GM23338 (cell line): Measurements from ENCODE around the gene CPT2. TPM values are rescaled to one million over a fixed set of nuclear protein-coding genes. Genes with fewer than 3 reads are reported as not detected.

Source experiments
- ATAC-seq: fragments of 200-7000 bp; cut with Tn5 transposase; 3 replicates; pipeline ENCODE4 v1.9.1; 2020
- DNase-seq: peaks from one replicate; pipeline ENCODE4 v3.0.0-alpha.2; 2015; ENCODE audit warnings: low spot score
- H2AFZ ChIP-seq: fragments of 200-600 bp; sonication (generic); 2 replicates; pipeline ENCODE4 v1.8.0; 2016; ENCODE audit warnings: antibody characterized with exemption, mild to moderate bottlenecking, moderate library complexity
- H3F3A ChIP-seq: fragments of 200-600 bp; sonication (generic); replicated peaks from 2 replicates; pipeline ENCODE4 v1.8.0; 2017; ENCODE audit warnings: antibody characterized with exemption, mixed run types, low read depth
- H3K27ac ChIP-seq: fragments of 200-600 bp; sonication (generic); 2 replicates; pipeline ENCODE4 v1.6.1; 2016; ENCODE audit warnings: low read depth
- H3K27me3 ChIP-seq: fragments of 200-600 bp; sonication (generic); 2 replicates; pipeline ENCODE4 v1.8.0; 2016; ENCODE audit warnings: mild to moderate bottlenecking, mixed run types, moderate library complexity; ENCODE audit not compliant: insufficient read depth
- H3K36me3 ChIP-seq: fragments of 200-600 bp; sonication (generic); 2 replicates; pipeline ENCODE4 v1.8.0; 2016; ENCODE audit warnings: mild to moderate bottlenecking; ENCODE audit not compliant: insufficient read depth
- H3K4me1 ChIP-seq: fragments of 200-600 bp; sonication (generic); 2 replicates; pipeline ENCODE4 v1.8.0; 2016; ENCODE audit warnings: mild to moderate bottlenecking, moderate library complexity; ENCODE audit not compliant: insufficient read depth
- H3K4me2 ChIP-seq: fragments of 200-600 bp; sonication (generic); 2 replicates; pipeline ENCODE4 v1.7.1; 2017; ENCODE audit warnings: mixed run types
- H3K4me3 ChIP-seq: fragments of 200-600 bp; sonication (generic); 2 replicates; pipeline ENCODE4 v1.6.1; 2016; ENCODE audit warnings: mixed run types
- H3K79me2 ChIP-seq: fragments of 200-600 bp; sonication (generic); replicated peaks from 2 replicates; pipeline ENCODE4 v1.8.0; 2017; ENCODE audit warnings: mild to moderate bottlenecking; ENCODE audit not compliant: insufficient read depth
- H3K9me2 ChIP-seq: fragments of 200-600 bp; sonication (generic); 2 replicates; pipeline ENCODE4 v1.8.0; 2017; ENCODE audit not compliant: insufficient read depth
- H4K20me1 ChIP-seq: fragments of 200-600 bp; sonication (generic); replicated peaks from 2 replicates; pipeline ENCODE4 v1.8.0; 2017; ENCODE audit warnings: mild to moderate bottlenecking; ENCODE audit not compliant: insufficient read depth
- H3K27ac Mint-ChIP-seq: 2 replicates; pipeline ENCODE4 v1.8.0; 2020; ENCODE audit warnings: inconsistent platforms, mild to moderate bottlenecking, moderate library complexity, mixed read lengths
- H3K27me3 Mint-ChIP-seq: 3 replicates; pipeline ENCODE4 v1.8.0; 2022; ENCODE audit warnings: low read depth, mild to moderate bottlenecking, moderate library complexity, mixed read lengths, inconsistent platforms; ENCODE audit not compliant: insufficient read depth, poor library complexity
- H3K36me3 Mint-ChIP-seq: 3 replicates; pipeline ENCODE4 v1.8.0; 2021; ENCODE audit warnings: low read depth, mild to moderate bottlenecking, inconsistent platforms, moderate library complexity, mixed read lengths
- H3K4me1 Mint-ChIP-seq: 3 replicates; pipeline ENCODE4 v1.8.0; 2020; ENCODE audit warnings: mild to moderate bottlenecking, inconsistent platforms, mixed read lengths
- H3K4me3 Mint-ChIP-seq: 3 replicates; pipeline ENCODE4 v1.8.0; 2021; ENCODE audit warnings: moderate library complexity, mild to moderate bottlenecking, inconsistent platforms, mixed read lengths
- H3K9me3 Mint-ChIP-seq: 3 replicates; pipeline ENCODE4 v1.8.0; 2020; ENCODE audit warnings: moderate library complexity, mild to moderate bottlenecking, inconsistent platforms, mixed read lengths
- CREB1 ChIP-seq: fragments of 250-450 bp; sonication (Bioruptor Pico); IDR thresholded peaks from 2 replicates; pipeline ENCODE4 v1.5.0; 2020; ENCODE audit warnings: low read depth, mild to moderate bottlenecking, moderate library complexity
- CTCF ChIP-seq, 2 experiments: fragments of 200-600 bp in 1 of 2; sonication (generic) in 1 of 2; conservative IDR thresholded peaks; 2 replicates each; pipeline versions ENCODE4 v1.5.1 to v1.6.1; 2016 to 2017; ENCODE audit warnings: antibody characterized with exemption in 2 of 2, low read depth in 2 of 2, mild to moderate bottlenecking in 2 of 2, moderate library complexity in 1 of 2
- ETS1 ChIP-seq: IDR thresholded peaks from 2 replicates; pipeline ENCODE4 v1.6.1; 2016; ENCODE audit warnings: antibody characterized with exemption
- EZH2 ChIP-seq: fragments of 200-600 bp; sonication (generic); IDR thresholded peaks from one replicate; pipeline ENCODE4 v1.8.0; 2017; ENCODE audit warnings: antibody characterized with exemption, mild to moderate bottlenecking, low read depth; ENCODE audit not compliant: unreplicated experiment
- EZH2phosphoT487 ChIP-seq: fragments of 200-600 bp; sonication (generic); IDR thresholded peaks from one replicate; pipeline ENCODE4 v1.8.1; 2018; ENCODE audit warnings: antibody characterized with exemption; ENCODE audit not compliant: unreplicated experiment
- JUNB ChIP-seq: IDR thresholded peaks from one replicate; pipeline ENCODE4 v1.6.1; 2016; ENCODE audit warnings: antibody characterized with exemption; ENCODE audit not compliant: unreplicated experiment
- NANOG ChIP-seq: IDR thresholded peaks from 2 replicates; pipeline ENCODE4 v1.6.1; 2016; ENCODE audit warnings: antibody characterized with exemption, borderline replicate concordance
- POLR2AphosphoS5 ChIP-seq: IDR thresholded peaks from 2 replicates; pipeline ENCODE4 v1.6.1; 2016; ENCODE audit warnings: antibody characterized with exemption, low read depth
- REST ChIP-seq: IDR thresholded peaks from one replicate; pipeline ENCODE4 v1.6.1; 2018; ENCODE audit warnings: antibody characterized with exemption; ENCODE audit not compliant: unreplicated experiment
- STAT1 ChIP-seq: IDR thresholded peaks from one replicate; pipeline ENCODE4 v1.6.1; 2016; ENCODE audit warnings: antibody characterized with exemption; ENCODE audit not compliant: unreplicated experiment
- ZNF114 ChIP-seq: fragments of 250-450 bp; sonication (Bioruptor Pico); IDR thresholded peaks from 2 replicates; pipeline ENCODE4 v1.5.0; 2020; ENCODE audit warnings: mild to moderate bottlenecking, moderate library complexity
- ZNF331 ChIP-seq: fragments of 250-450 bp; sonication (Bioruptor Pico); IDR thresholded peaks from 2 replicates; pipeline ENCODE4 v1.5.0; 2020; ENCODE audit warnings: low read depth, mild to moderate bottlenecking, moderate library complexity
- ZNF462 ChIP-seq: fragments of 250-450 bp; sonication (Bioruptor Pico); IDR thresholded peaks from 2 replicates; pipeline ENCODE4 v1.5.0; 2020; ENCODE audit warnings: mild to moderate bottlenecking, moderate library complexity
- polyA plus RNA-seq: library from polyadenylated mRNA; unstranded; fragments of >200 nt; fragmentation: Nextera tagmentation; extraction: Ambion mirVana; gene quantifications from 2 replicates; pipeline ENCODE4 v1.2.1, GENCODE V29; 2016
- total RNA-seq: library from RNA; depleted of rRNA; stranded (reverse); fragments of >200 nt; shearing (Covaris generic); gene quantifications from 2 replicates; pipeline ENCODE4 v1.2.3, GENCODE V29; 2014

Gene CPT2
- total and polyA plus RNA-seq, 2 experiments from 2014 or later, result 11.2 to 30.6 TPM

- no peaks in the 10 kb centered on the region for H3K4me1 Mint-ChIP-seq
- Histone ChIP-seq H3K4me2 (no peak overlapping the region), H4K20me1 (peaks cover 21% of the 10 kb centered on the region), H3K4me3 (no peak overlapping the region), H3F3A (peaks cover 6% of the 10 kb centered on the region), H3K4me1 (no peaks in the 10 kb centered on the region), H3K79me2 (no peaks in the 10 kb centered on the region), H2AFZ (no peak overlapping the region), H3K27me3 (no peaks in the 10 kb centered on the region), H3K27ac (no peak overlapping the region), H3K9me2 (no peaks in the 10 kb centered on the region), H3K36me3 (peaks cover 79% of the 10 kb centered on the region)
- no peak for TF ChIP-seq CREB1
- TF ChIP-seq ZNF331, result no peak
- TF ChIP-seq ZNF114 (CRISPR knock-in tag), result no peak
- TF ChIP-seq CTCF (conservative IDR thresholded peaks at IDR 0.05; ENCODE audit: low read depth in 2 of 2), result no peak; a peak in 1 of 4 replicates
- TF ChIP-seq ZNF462 (CRISPR knock-in tag), result no peak
- no peak for TF ChIP-seq NANOG
- no peak for TF ChIP-seq JUNB
- no peak for TF ChIP-seq STAT1
- TF ChIP-seq POLR2AphosphoS5, result no peak
- no peak for TF ChIP-seq EZH2phosphoT487
- TF ChIP-seq EZH2, result no peak
- TF ChIP-seq REST, result no peak
- no peak for TF ChIP-seq ETS1
- no peaks in the 10 kb centered on the region for H3K9me3 Mint-ChIP-seq
- H3K36me3 Mint-ChIP-seq, result peaks cover 92% of the 10 kb centered on the region
- H3K4me3 Mint-ChIP-seq, result no peak overlapping the region
- DNase-seq (no peak), ATAC-seq (no peak)
- H3K27me3 Mint-ChIP-seq, result peaks cover 8% of the 10 kb centered on the region
- H3K27ac Mint-ChIP-seq, result no peak overlapping the region
These were observed 58.4 kb downstream of the CPT2 start for GRCh38 chr1:53255031-53255430.
